GM13976 (cell line): Measurements from ENCODE around the gene BBS9.

Experiments
- DNase-seq: peaks from one replicate; pipeline ENCODE4 v3.0.0; 2012; ENCODE audit warnings: low spot score
- CTCF ChIP-seq: IDR thresholded peaks from 2 replicates; pipeline ENCODE4 v1.5.1; 2012; ENCODE audit warnings: borderline replicate concordance, mild to moderate bottlenecking; ENCODE audit not compliant: insufficient read depth; ENCODE audit errors: extremely low read depth, missing control alignments, control extremely low read depth
- in situ Hi-C: fragments of 300-500 bp; cut with MboI; formaldehyde crosslinking; loops from one replicate; pipeline ENCODE4 v1.12.0; 2022; ENCODE audit warnings: low sequenced_read_pairs, mixed read lengths, inconsistent platforms; ENCODE audit not compliant: unreplicated experiment

BBS9 gene

GRCh38 chr7:33627741-33628140 lies 498.4 kb downstream of the BBS9 start:
- no peak for TF ChIP-seq CTCF
- in situ Hi-C loops = no loop called here
- DNase-seq = no peak

DNA sequence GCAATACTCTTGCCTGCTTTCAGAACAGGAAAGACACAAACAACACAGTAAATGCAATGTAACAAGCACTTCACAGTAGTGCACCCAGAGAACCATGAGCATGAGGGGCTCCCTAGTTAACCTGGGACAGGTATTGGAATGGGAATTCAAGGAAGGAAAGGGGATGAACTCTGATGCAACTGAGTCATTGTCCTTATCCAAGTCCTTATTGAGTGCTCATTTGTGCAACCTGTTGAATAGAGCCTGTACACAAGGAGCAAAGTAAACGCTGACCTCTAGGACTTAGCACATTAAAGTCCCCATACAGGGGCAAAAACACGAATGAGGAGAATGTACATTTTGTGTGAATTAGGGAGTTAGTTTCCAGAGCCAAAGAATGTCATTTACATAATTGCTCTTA lies 499.5 kb downstream of the BBS9 start:
- in situ Hi-C loops = no loop called here
- no peak for TF ChIP-seq CTCF
- no peak for DNase-seq

GRCh38 chr7:33630359-33630758 lies 501.0 kb downstream of the BBS9 start:
- DNase-seq = no peak
- in situ Hi-C loops = no loop called here
- no peak for TF ChIP-seq CTCF

DNA sequence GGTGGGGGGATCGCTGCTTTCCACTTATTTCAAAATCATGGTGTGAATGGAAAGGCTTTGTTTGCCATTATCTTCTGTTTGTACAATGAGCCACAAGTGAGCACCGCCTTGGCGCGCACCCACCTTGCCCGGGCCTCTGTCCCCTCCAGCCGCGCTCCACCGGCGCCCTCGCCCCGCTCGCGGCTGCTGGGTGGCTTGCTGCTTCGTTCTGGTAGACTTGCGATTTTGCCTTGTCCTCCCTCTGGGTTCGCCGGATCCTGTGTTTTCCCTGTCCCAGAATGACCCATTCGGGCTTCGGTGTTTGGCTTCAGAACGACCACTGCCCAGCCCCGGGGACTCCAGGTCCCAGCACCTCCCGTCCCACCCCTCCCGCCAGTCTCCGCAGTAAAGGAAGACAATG lies 503.0 kb downstream of the BBS9 start:
- no peak for TF ChIP-seq CTCF
- in situ Hi-C loops = no loop called here
- DNase-seq = no peak

GRCh38 chr7:33632840-33633525 lies 503.6 kb downstream of the BBS9 start:
- TF ChIP-seq CTCF = no peak
- in situ Hi-C loops = no loop called here
- DNase-seq = no peak

DNA sequence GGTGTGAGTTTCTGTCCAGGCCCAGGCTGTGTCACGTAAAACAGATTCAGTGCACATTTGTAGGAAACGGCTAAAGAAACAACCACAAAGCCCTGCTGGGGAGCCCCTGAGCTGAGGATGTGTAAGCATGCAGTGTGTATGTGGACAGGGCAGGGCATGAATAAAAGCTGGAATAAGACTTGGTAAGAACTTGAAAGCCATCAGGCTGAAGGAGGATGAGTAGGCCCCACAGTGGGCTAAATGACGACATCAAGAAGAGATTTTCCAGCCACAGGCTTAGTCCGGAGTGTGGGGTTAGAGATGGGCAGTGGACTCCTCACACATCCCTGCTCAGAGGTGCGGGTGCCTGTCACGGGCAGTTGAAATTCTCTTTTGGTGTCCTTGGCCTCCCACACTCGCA lies 505.2 kb downstream of the BBS9 start:
- TF ChIP-seq CTCF = no peak
- in situ Hi-C loops = no loop called here
- no peak for DNase-seq

DNA sequence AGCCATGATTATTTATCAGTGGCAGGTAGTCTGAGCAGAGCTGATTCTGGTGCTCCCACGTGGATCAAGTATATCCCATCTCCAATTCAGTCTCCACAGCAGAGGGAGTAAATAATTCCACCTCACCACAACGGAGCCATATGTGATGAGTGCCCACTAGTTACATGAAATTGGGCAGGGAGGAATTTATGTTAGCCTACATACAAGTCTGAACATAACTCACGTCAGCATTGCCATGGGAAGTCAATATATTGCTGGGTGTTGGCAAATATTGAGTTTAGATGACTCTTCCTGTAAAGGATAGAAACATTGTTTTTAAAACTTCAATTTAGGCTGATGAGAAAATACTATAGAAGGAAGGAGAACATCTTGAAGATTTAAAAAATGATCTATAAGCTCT lies 507.0 kb downstream of the BBS9 start:
- no peak for TF ChIP-seq CTCF
- no peak for DNase-seq
- in situ Hi-C loops = no loop called here
